HCT116 (cell line): ENCODE measurements around the gene FBXL17. TPM values are rescaled to one million over a fixed set of nuclear protein-coding genes. Genes with fewer than 3 reads are reported as not detected.

ENCODE experiments used
- ATAC-seq: fragments of 200-7000 bp; cut with Tn5 transposase; 2 replicates; pipeline ENCODE4 v1.9.1; 2020; ENCODE audit warnings: mild to moderate bottlenecking, moderate library complexity
- BruUV-seq: library from RNA; stranded (reverse); fragments of 400-500 nt; replicated peaks from 2 replicates; lab custom pipeline; 2021; lab: Mats Ljungman, UMichigan
- CTCF ChIA-PET: fragments of 300-600 bp; sonication (Branson Sonifier 250); formaldehyde crosslinking; loops from one replicate; lab custom pipeline; 2021; ENCODE audit warnings: antibody characterized with exemption; lab: Charles Lee
- POLR2A ChIA-PET: fragments of 300-600, 350-600 bp; sonication (Branson Sonifier 250); formaldehyde crosslinking; loops from one replicate; lab custom pipeline; 2021; ENCODE audit warnings: antibody characterized with exemption; lab: Charles Lee
- RAD21 ChIA-PET, 2 experiments: fragments of 300-600 bp; sonication (Branson Sonifier 250); formaldehyde crosslinking; loops; one replicate each; lab custom pipeline; 2023; ENCODE audit warnings: low total read pairs in 2 of 2; ENCODE audit not compliant: uncharacterized antibody in 2 of 2, unreplicated experiment in 2 of 2, low non-redundant PET in 1 of 2; lab: Charles Lee
- DNase-seq: peaks from one replicate; pipeline ENCODE4 v3.0.0-alpha.2; 2010; ENCODE audit warnings: low read depth, low spot score
- H2AFZ ChIP-seq: fragments of 200-600 bp; shearing (Covaris generic), sonication (generic); 2 replicates; pipeline ENCODE4 v1.6.1; 2017; ENCODE audit warnings: low read depth, mixed run types, mixed read lengths, antibody characterized with exemption, low read length; ENCODE audit not compliant: poor library complexity, severe bottlenecking
- H3K27ac ChIP-seq: 2 replicates; pipeline ENCODE4 v1.5.1; 2012; ENCODE audit warnings: low read depth, low read length
- H3K27me3 ChIP-seq: fragments of 200-600 bp; sonication (generic); 2 replicates; pipeline ENCODE4 v1.6.1; 2016; ENCODE audit warnings: mixed run types, low read length, mixed read lengths; ENCODE audit not compliant: insufficient read depth
- H3K36me3 ChIP-seq, 2 experiments: fragments of 200-500 bp in 1 of 2; fragments of 200-600 bp in 1 of 2; sonication (Bioruptor generic) in 1 of 2; sonication (generic) in 1 of 2; 2 replicates each; pipeline versions ENCODE4 v1.5.1 to v1.6.1; 2014 to 2016; ENCODE audit warnings: low read length in 2 of 2, inconsistent platforms in 1 of 2, mixed read lengths in 1 of 2, mixed run types in 1 of 2; ENCODE audit not compliant: insufficient read depth in 2 of 2, control insufficient read depth in 1 of 2
- H3K4me1 ChIP-seq, 2 experiments: fragments of 200-600 bp in 1 of 2; sonication (generic) in 1 of 2; 2 replicates each; pipeline versions ENCODE4 v1.5.1 to v1.6.1; 2012 to 2017; ENCODE audit warnings: low read length in 2 of 2, inconsistent platforms in 1 of 2, mild to moderate bottlenecking in 1 of 2, mixed read lengths in 1 of 2, mixed run types in 1 of 2, moderate library complexity in 1 of 2; ENCODE audit not compliant: insufficient read depth in 2 of 2, control insufficient read depth in 1 of 2
- H3K4me2 ChIP-seq: fragments of 200-600 bp; sonication (generic); 2 replicates; pipeline ENCODE4 v1.6.1; 2017; ENCODE audit warnings: mixed run types, low read length, mixed read lengths
- H3K4me3 ChIP-seq, 2 experiments: fragments of 200-600 bp in 1 of 2; sonication (generic) in 1 of 2; replicated peaks in 1 of 2; 2 replicates each; pipeline ENCODE4 v1.5.1; 2011 to 2016; ENCODE audit warnings: low read length in 2 of 2, control low read depth in 1 of 2, low read depth in 1 of 2, mild to moderate bottlenecking in 1 of 2, mixed read lengths in 1 of 2, mixed run types in 1 of 2
- H3K79me2 ChIP-seq: fragments of 200-600 bp; sonication (generic); 2 replicates; pipeline ENCODE4 v1.6.1; 2017; ENCODE audit warnings: mild to moderate bottlenecking, mixed run types, low read length, moderate library complexity, mixed read lengths; ENCODE audit not compliant: insufficient read depth
- H3K9ac ChIP-seq: fragments of 200-600 bp; sonication (generic); 2 replicates; pipeline ENCODE4 v1.6.1; 2016; ENCODE audit warnings: low read length, mixed read lengths
- H3K9me2 ChIP-seq: fragments of 200-600 bp; sonication (generic), shearing (Covaris generic); 2 replicates; pipeline ENCODE4 v1.6.1; 2017; ENCODE audit warnings: mixed run types, mild to moderate bottlenecking, moderate library complexity; ENCODE audit not compliant: insufficient read depth
- H3K9me3 ChIP-seq, 2 experiments: fragments of 200-500 bp in 1 of 2; fragments of 200-600 bp in 1 of 2; sonication (Bioruptor generic) in 1 of 2; sonication (generic) in 1 of 2; 2 replicates each; pipeline ENCODE4 v1.6.1; 2014 to 2017; ENCODE audit warnings: low read length in 2 of 2, mixed read lengths in 2 of 2, inconsistent platforms in 1 of 2, low read depth in 1 of 2, mild to moderate bottlenecking in 1 of 2, mixed run types in 1 of 2, moderate library complexity in 1 of 2; ENCODE audit not compliant: control insufficient read depth in 1 of 2, insufficient read depth in 1 of 2
- H4K20me1 ChIP-seq: fragments of 200-600 bp; sonication (generic), shearing (Covaris generic); 2 replicates; pipeline ENCODE4 v1.6.1; 2017; ENCODE audit warnings: mixed run types, mild to moderate bottlenecking, moderate library complexity; ENCODE audit not compliant: insufficient read depth
- CBX3 ChIP-seq: IDR thresholded peaks from 2 replicates; pipeline ENCODE4 v1.6.1; 2012; ENCODE audit warnings: low read depth
- CEBPB ChIP-seq: IDR thresholded peaks from 2 replicates; pipeline ENCODE4 v1.6.1; 2012; ENCODE audit warnings: low read depth
- EGR1 ChIP-seq: IDR thresholded peaks from 2 replicates; pipeline ENCODE4 v1.6.1; 2012; ENCODE audit warnings: low read depth
- EZH2 ChIP-seq: fragments of 200-600 bp; sonication (generic); IDR thresholded peaks from 2 replicates; pipeline ENCODE4 v1.6.1; 2017; ENCODE audit warnings: antibody characterized with exemption, mixed run types
- EZH2phosphoT487 ChIP-seq: fragments of 200-600 bp; IDR thresholded peaks from 2 replicates; pipeline ENCODE4 v1.6.1; 2018; ENCODE audit warnings: antibody characterized with exemption, borderline replicate concordance
- JUND ChIP-seq: IDR thresholded peaks from 2 replicates; pipeline ENCODE4 v1.6.1; 2012
- MAX ChIP-seq: IDR thresholded peaks from 2 replicates; pipeline ENCODE4 v1.6.1; 2012
- POLR2A ChIP-seq: IDR thresholded peaks from 2 replicates; pipeline ENCODE4 v1.7.0; 2011; ENCODE audit warnings: borderline replicate concordance; ENCODE audit not compliant: insufficient read depth, insufficient read length; ENCODE audit errors: extremely low read depth
- POLR2AphosphoS5 ChIP-seq: IDR thresholded peaks from 2 replicates; pipeline ENCODE4 v1.6.1; 2011; ENCODE audit warnings: mild to moderate bottlenecking, low read depth, low read length, moderate library complexity
- RAD21 ChIP-seq: IDR thresholded peaks from 2 replicates; pipeline ENCODE4 v1.6.1; 2012; ENCODE audit warnings: low read depth, mild to moderate bottlenecking
- REST ChIP-seq: IDR thresholded peaks from 2 replicates; pipeline ENCODE4 v1.6.1; 2012; ENCODE audit warnings: low read depth
- SIN3A ChIP-seq: IDR thresholded peaks from 2 replicates; pipeline ENCODE4 v1.6.1; 2012; ENCODE audit warnings: low read depth
- SP1 ChIP-seq: IDR thresholded peaks from 2 replicates; pipeline ENCODE4 v1.6.1; 2012; ENCODE audit warnings: low read depth
- SRF ChIP-seq: IDR thresholded peaks from 2 replicates; pipeline ENCODE4 v1.6.1; 2012; ENCODE audit warnings: low read depth
- TCF7L2 ChIP-seq: IDR thresholded peaks from 2 replicates; pipeline ENCODE4 v1.7.0; 2011; ENCODE audit warnings: borderline replicate concordance, inconsistent platforms; ENCODE audit not compliant: insufficient read depth, insufficient read length; ENCODE audit errors: extremely low read depth
- YY1 ChIP-seq: IDR thresholded peaks from 2 replicates; pipeline ENCODE4 v1.6.1; 2011; ENCODE audit warnings: low read length, low read depth, moderate library complexity, mild to moderate bottlenecking; ENCODE audit not compliant: insufficient replicate concordance; ENCODE audit errors: extremely low read depth
- ZBTB33 ChIP-seq: IDR thresholded peaks from 2 replicates; pipeline ENCODE4 v1.6.1; 2011; ENCODE audit warnings: mild to moderate bottlenecking, low read length, moderate library complexity; ENCODE audit not compliant: insufficient replicate concordance; ENCODE audit errors: extremely low read depth
- ZFX ChIP-seq: fragments of 450-650 bp; IDR thresholded peaks from 2 replicates; pipeline ENCODE4 v1.6.1; 2017
- ZNF274 ChIP-seq: fragments of 200-500 bp; sonication (Bioruptor generic); IDR thresholded peaks from 2 replicates; pipeline ENCODE4 v1.6.1; 2014; ENCODE audit warnings: mild to moderate bottlenecking, low read depth, low read length, inconsistent platforms
- intact Hi-C: fragments of 100-400 bp; cut with micrococcal nuclease; formaldehyde crosslinking; loops from 2 replicates; pipeline ENCODE4 v1.10.0; 2022
- total RNA-seq: library from RNA; stranded (reverse); gene quantifications from one replicate; pipeline ENCODE4 v1.2.1, GENCODE V29; 2021; ENCODE audit not compliant: unreplicated experiment
- TF ChIP-seq, protein P1 (sequence below): IDR thresholded peaks from 2 replicates; pipeline ENCODE4 v1.6.1; 2012

Gene FBXL17
- total RNA-seq, 1 experiment from 2014 or later: 9.4 TPM

- Histone ChIP-seq H3K9ac (no peak overlapping the region), H2AFZ (no peak overlapping the region), H3K79me2 (no peaks in the 10 kb centered on the region), H3K36me3 (no peaks in the 10 kb centered on the region), H3K9me2 (no peaks in the 10 kb centered on the region), H4K20me1 (no peaks in the 10 kb centered on the region), H3K9me3 (no peaks in the 10 kb centered on the region), H3K4me1 (peaks cover 5 to 9% of the 10 kb centered on the region in 2 experiments; a peak in 3 of 4 replicates), H3K27ac (no peak overlapping the region), H3K4me2 (no peak overlapping the region), H3K27me3 (no peaks in the 10 kb centered on the region), H3K4me3 (no peak overlapping the region)
- no peak for ATAC-seq
- TF ChIP-seq SRF (no peak), EGR1 (no peak), EZH2phosphoT487 (no peak), ZBTB33 (no peak), ZFX (no peak), POLR2A (no peak), JUND (no peak), MAX (no peak), SIN3A (no peak), POLR2AphosphoS5 (no peak), ZNF274 (no peak), SP1 (no peak), RAD21 (no peak), TCF7L2 (no peak), EZH2 (no peak), CEBPB (no peak), REST (no peak), YY1 (no peak), CBX3 (no peak)
- TF ChIP-seq, protein P1, sequence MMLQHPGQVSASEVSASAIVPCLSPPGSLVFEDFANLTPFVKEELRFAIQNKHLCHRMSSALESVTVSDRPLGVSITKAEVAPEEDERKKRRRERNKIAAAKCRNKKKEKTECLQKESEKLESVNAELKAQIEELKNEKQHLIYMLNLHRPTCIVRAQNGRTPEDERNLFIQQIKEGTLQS: no peak
- POLR2A ChIA-PET: no interaction called here
- intact Hi-C loops: no loop called here
- RAD21 ChIA-PET: no interaction called here
- no peak for DNase-seq
- CTCF ChIA-PET: interaction anchor here (1.2 to 1.3 kb wide), 2 partner anchors 149 to 624 kb away, joined by 3 to 4 read pairs; no protein-coding TSS in a partner anchor
- no TSS peak for BruUV-seq
These were observed 185.6 kb downstream of the FBXL17 start for GRCh38 chr5:108196276-108196675.
